IMR-90 (cell line): ENCODE data around the gene ACACA. TPM values are rescaled to one million over a fixed set of nuclear protein-coding genes. Genes with fewer than 3 reads are reported as not detected.

ENCODE experiments used
- ATAC-seq: fragments of 200-7000 bp; cut with Tn5 transposase; 2 replicates; pipeline ENCODE4 v1.9.1; 2020; ENCODE audit warnings: low read depth, mild to moderate bottlenecking, moderate library complexity
- BruUV-seq: library from RNA; stranded (reverse); fragments of 400-500 nt; replicated peaks from 2 replicates; lab custom pipeline; 2021; lab: Mats Ljungman, UMichigan
- CTCF ChIA-PET: fragments of 300-600 bp; formaldehyde crosslinking; extraction: SDS; loops from one replicate; lab custom pipeline; 2021; ENCODE audit warnings: antibody characterized with exemption; lab: Yijun Ruan, JAX
- POLR2A ChIA-PET: fragments of 300-600 bp; sonication (Branson Sonifier 250); formaldehyde crosslinking; loops from one replicate; lab custom pipeline; 2022; ENCODE audit warnings: antibody characterized with exemption; ENCODE audit not compliant: unreplicated experiment; lab: Charles Lee
- DNase-seq: peaks from one replicate; pipeline ENCODE4 v3.0.0; 2013
- H2AFZ ChIP-seq: replicated peaks from 2 replicates; pipeline ENCODE3; 2013; ENCODE audit warnings: low read length, mild to moderate bottlenecking; ENCODE audit not compliant: poor library complexity
- H2AK5ac ChIP-seq: 2 replicates; pipeline ENCODE4 v1.6.1; 2013; ENCODE audit warnings: low read depth, low read length, inconsistent platforms
- H2AK9ac ChIP-seq: replicated peaks from 2 replicates; pipeline ENCODE3; 2013; ENCODE audit warnings: mild to moderate bottlenecking, low read depth, low read length, moderate library complexity; ENCODE audit not compliant: poor library complexity
- H2BK120ac ChIP-seq: 2 replicates; pipeline ENCODE4 v1.6.1; 2013; ENCODE audit warnings: low read depth, low read length, inconsistent platforms
- H2BK15ac ChIP-seq: 3 replicates; pipeline ENCODE4 v1.6.1; 2013; ENCODE audit warnings: low read depth, low read length, inconsistent platforms
- H2BK20ac ChIP-seq: 2 replicates; pipeline ENCODE4 v1.6.1; 2013; ENCODE audit warnings: low read depth, mild to moderate bottlenecking, inconsistent platforms, low read length, moderate library complexity
- H2BK5ac ChIP-seq: 2 replicates; pipeline ENCODE4 v1.6.1; 2013; ENCODE audit warnings: mild to moderate bottlenecking, low read depth, low read length, inconsistent platforms; ENCODE audit not compliant: poor library complexity, severe bottlenecking
- H3K14ac ChIP-seq: replicated peaks from 2 replicates; pipeline ENCODE4 v1.6.1; 2013; ENCODE audit warnings: low read depth, low read length, inconsistent platforms
- H3K18ac ChIP-seq: 2 replicates; pipeline ENCODE4 v1.6.1; 2013; ENCODE audit warnings: low read depth, low read length, control low read depth
- H3K23ac ChIP-seq: 2 replicates; pipeline ENCODE4 v1.6.1; 2013; ENCODE audit warnings: low read depth, low read length, inconsistent platforms
- H3K27ac ChIP-seq: 2 replicates; pipeline ENCODE4 v1.5.1; 2013; ENCODE audit warnings: mild to moderate bottlenecking, control low read depth, low read length; ENCODE audit not compliant: insufficient read depth
- H3K27me3 ChIP-seq: 2 replicates; pipeline ENCODE4 v1.6.1; 2013; ENCODE audit warnings: low read length; ENCODE audit not compliant: control insufficient read depth, insufficient read depth
- H3K36me3 ChIP-seq: 2 replicates; pipeline ENCODE4 v1.6.1; 2013; ENCODE audit warnings: low read length, mixed read lengths; ENCODE audit not compliant: control insufficient read depth, insufficient read depth
- H3K4ac ChIP-seq: 2 replicates; pipeline ENCODE4 v1.6.1; 2013; ENCODE audit warnings: low read depth, low read length, inconsistent platforms
- H3K4me1 ChIP-seq: 2 replicates; pipeline ENCODE4 v1.6.1; 2013; ENCODE audit warnings: low read length, mixed read lengths; ENCODE audit not compliant: control insufficient read depth, insufficient read depth
- H3K4me2 ChIP-seq: 2 replicates; pipeline ENCODE4 v1.6.1; 2013; ENCODE audit warnings: low read depth, mild to moderate bottlenecking, control low read depth, low read length, moderate library complexity
- H3K4me3 ChIP-seq: 2 replicates; pipeline ENCODE4 v1.5.1; 2013; ENCODE audit warnings: low read depth, mild to moderate bottlenecking, control low read depth, low read length, moderate library complexity; ENCODE audit not compliant: insufficient read depth
- H3K56ac ChIP-seq: 2 replicates; pipeline ENCODE4 v1.6.1; 2013; ENCODE audit warnings: low read length, inconsistent platforms; ENCODE audit not compliant: insufficient read depth; ENCODE audit errors: extremely low read depth
- H3K79me1 ChIP-seq, 2 experiments: 2 replicates each; pipeline ENCODE4 v1.6.1; 2013; ENCODE audit warnings: low read length in 2 of 2, inconsistent platforms in 1 of 2, low read depth in 1 of 2
- H3K9ac ChIP-seq: 2 replicates; pipeline ENCODE4 v1.6.1; 2013; ENCODE audit warnings: low read depth, low read length, control low read depth
- H3K9me1 ChIP-seq: 2 replicates; pipeline ENCODE4 v1.6.1; 2013; ENCODE audit warnings: low read length, inconsistent platforms; ENCODE audit not compliant: insufficient read depth
- H3K9me3 ChIP-seq: 2 replicates; pipeline ENCODE4 v1.6.1; 2013; ENCODE audit warnings: low read length; ENCODE audit not compliant: control insufficient read depth, insufficient read depth
- H4K20me1 ChIP-seq: 2 replicates; pipeline ENCODE4 v1.6.1; 2013; ENCODE audit warnings: low read length, inconsistent platforms; ENCODE audit not compliant: insufficient read depth
- H4K5ac ChIP-seq: 2 replicates; pipeline ENCODE4 v1.6.1; 2013; ENCODE audit warnings: mild to moderate bottlenecking, low read depth, low read length, control low read depth
- H4K8ac ChIP-seq, 2 experiments: 2 replicates each; pipeline ENCODE4 v1.6.1; 2013; ENCODE audit warnings: low read depth in 2 of 2, low read length in 2 of 2, control low read depth in 1 of 2, inconsistent platforms in 1 of 2
- H4K91ac ChIP-seq: 2 replicates; pipeline ENCODE4 v1.6.1; 2013; ENCODE audit warnings: low read depth, low read length, inconsistent platforms; ENCODE audit not compliant: insufficient read depth
- BHLHE40 ChIP-seq: fragments of 150-350 bp; IDR thresholded peaks from 2 replicates; pipeline ENCODE4 v1.6.1; 2016; ENCODE audit warnings: mild to moderate bottlenecking, low read depth, low read length
- CEBPB ChIP-seq: IDR thresholded peaks from 2 replicates; pipeline ENCODE4 v1.6.1; 2012; ENCODE audit warnings: low read depth, low read length, improper control_type of control experiment
- CHD1 ChIP-seq: IDR thresholded peaks from 2 replicates; pipeline ENCODE4 v1.6.1; 2012; ENCODE audit warnings: low read depth, low read length, improper control_type of control experiment
- FOS ChIP-seq: fragments of 150-350 bp; IDR thresholded peaks from 2 replicates; pipeline ENCODE4 v1.6.1; 2016; ENCODE audit warnings: low read depth, low read length
- MAFK ChIP-seq: IDR thresholded peaks from 2 replicates; pipeline ENCODE4 v1.6.1; 2012; ENCODE audit warnings: low read depth, low read length, improper control_type of control experiment
- MAZ ChIP-seq: IDR thresholded peaks from 2 replicates; pipeline ENCODE4 v1.6.1; 2012; ENCODE audit warnings: low read depth, mild to moderate bottlenecking, low read length, improper control_type of control experiment, moderate library complexity, borderline replicate concordance
- NFE2L2 ChIP-seq: fragments of 150-350 bp; IDR thresholded peaks from 2 replicates; pipeline ENCODE4 v1.6.1; 2016; ENCODE audit warnings: low read depth, mild to moderate bottlenecking, low read length
- POLR2A ChIP-seq: IDR thresholded peaks from 2 replicates; pipeline ENCODE4 v1.6.1; 2012; ENCODE audit warnings: mild to moderate bottlenecking, low read depth, low read length
- RCOR1 ChIP-seq: IDR thresholded peaks from 2 replicates; pipeline ENCODE4 v1.6.1; 2012; ENCODE audit warnings: mild to moderate bottlenecking, low read length, improper control_type of control experiment; ENCODE audit not compliant: insufficient replicate concordance
- RFX5 ChIP-seq: IDR thresholded peaks from 2 replicates; pipeline ENCODE4 v1.8.0; 2012; ENCODE audit warnings: low read depth, mild to moderate bottlenecking, low read length, moderate library complexity
- SMC3 ChIP-seq: fragments of 150-350 bp; IDR thresholded peaks from 2 replicates; pipeline ENCODE4 v1.6.1; 2016; ENCODE audit warnings: low read depth, mild to moderate bottlenecking, antibody characterized with exemption, low read length, moderate library complexity
- WGBS, 2 experiments: methylation state at CpG; one replicate each; pipeline versions ENCODE4 v1.1.5 to v1.1.7; 2013; ENCODE audit warnings: missing lambda C conversion rate in 2 of 2; ENCODE audit not compliant: insufficient read length in 1 of 2; ENCODE audit errors: extremely low coverage in 2 of 2; 5-methylcytosine and 5-hydroxymethylcytosine counted together
- dilution Hi-C: fragments of 300-500 bp; cut with HindIII; formaldehyde crosslinking; loops from one replicate; pipeline ENCODE4 v1.14.3; 2018; ENCODE audit warnings: low sequenced_read_pairs; ENCODE audit not compliant: unreplicated experiment
- in situ Hi-C: fragments of 300-500 bp; cut with MboI; formaldehyde crosslinking; loops from 3 replicates; pipeline ENCODE4 v1.14.3; 2019; ENCODE audit warnings: low sequenced_read_pairs, inconsistent platforms, mixed read lengths
- intact Hi-C: fragments of 100-400 bp; cut with micrococcal nuclease; formaldehyde crosslinking; loops from 2 replicates; pipeline ENCODE4 v1.10.0; 2022
- polyA plus RNA-seq, 3 experiments: library from polyadenylated mRNA; depleted of rRNA; stranded (reverse); fragments of >200 nt; gene quantifications; 2 replicates each; pipeline ENCODE4 v1.2.3, GENCODE V29; 2012; ENCODE audit warnings: low replicate concordance in 1 of 3
- total RNA-seq: library from RNA; depleted of rRNA; stranded (reverse); fragments of >200 nt; gene quantifications from 2 replicates; pipeline ENCODE4 v1.2.3, GENCODE V29; 2012
- TF ChIP-seq, protein P1 (sequence below): fragments of 150-350 bp; IDR thresholded peaks from 2 replicates; pipeline ENCODE4 v1.6.1; 2016; ENCODE audit warnings: low read depth, mild to moderate bottlenecking, low read length, moderate library complexity, borderline replicate concordance
- TF ChIP-seq, protein P2 (sequence below): conservative IDR thresholded peaks from 2 replicates; pipeline ENCODE4 v1.5.1; 2012; ENCODE audit warnings: mild to moderate bottlenecking, low read depth, low read length, improper control_type of control experiment
- TF ChIP-seq, protein P3 (sequence below): fragments of 150-350 bp; IDR thresholded peaks from 2 replicates; pipeline ENCODE4 v1.6.1; 2017; ENCODE audit warnings: mild to moderate bottlenecking, antibody characterized with exemption, low read length, low read depth

Gene ACACA
- total and polyA plus RNA-seq, 2 of the 4 experiments (the other 2 are of a cell fraction), result 21.3 to 39.1 TPM

GRCh38 chr17:37373530-37374159 is 33.0 kb downstream of the ACACA start:
- no peaks in the 10 kb centered on the region for H3K36me3 ChIP-seq
- intact Hi-C loops, result loop anchor here (1.0 to 10.0 kb wide), 6 partner anchors 24 to 771 kb away; partner anchors contain the start of genes DUSP14 and SYNRG
- H3K9me1 ChIP-seq, result no peaks in the 10 kb centered on the region
- TF ChIP-seq FOS (no peak), NFE2L2 (no peak), CHD1 (no peak), RFX5 (no peak), SMC3 (peak; percentile 99), RCOR1 (no peak), BHLHE40 (no peak), POLR2A (peak; percentile 48; the same call in 1 of the 2 replicates), CEBPB (no peak), MAFK (no peak), MAZ (peak; percentile 49; the same call in 1 of the 2 replicates)
- TF ChIP-seq, protein P1, sequence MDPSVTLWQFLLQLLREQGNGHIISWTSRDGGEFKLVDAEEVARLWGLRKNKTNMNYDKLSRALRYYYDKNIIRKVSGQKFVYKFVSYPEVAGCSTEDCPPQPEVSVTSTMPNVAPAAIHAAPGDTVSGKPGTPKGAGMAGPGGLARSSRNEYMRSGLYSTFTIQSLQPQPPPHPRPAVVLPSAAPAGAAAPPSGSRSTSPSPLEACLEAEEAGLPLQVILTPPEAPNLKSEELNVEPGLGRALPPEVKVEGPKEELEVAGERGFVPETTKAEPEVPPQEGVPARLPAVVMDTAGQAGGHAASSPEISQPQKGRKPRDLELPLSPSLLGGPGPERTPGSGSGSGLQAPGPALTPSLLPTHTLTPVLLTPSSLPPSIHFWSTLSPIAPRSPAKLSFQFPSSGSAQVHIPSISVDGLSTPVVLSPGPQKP, result no peak
- TF ChIP-seq, protein P2, sequence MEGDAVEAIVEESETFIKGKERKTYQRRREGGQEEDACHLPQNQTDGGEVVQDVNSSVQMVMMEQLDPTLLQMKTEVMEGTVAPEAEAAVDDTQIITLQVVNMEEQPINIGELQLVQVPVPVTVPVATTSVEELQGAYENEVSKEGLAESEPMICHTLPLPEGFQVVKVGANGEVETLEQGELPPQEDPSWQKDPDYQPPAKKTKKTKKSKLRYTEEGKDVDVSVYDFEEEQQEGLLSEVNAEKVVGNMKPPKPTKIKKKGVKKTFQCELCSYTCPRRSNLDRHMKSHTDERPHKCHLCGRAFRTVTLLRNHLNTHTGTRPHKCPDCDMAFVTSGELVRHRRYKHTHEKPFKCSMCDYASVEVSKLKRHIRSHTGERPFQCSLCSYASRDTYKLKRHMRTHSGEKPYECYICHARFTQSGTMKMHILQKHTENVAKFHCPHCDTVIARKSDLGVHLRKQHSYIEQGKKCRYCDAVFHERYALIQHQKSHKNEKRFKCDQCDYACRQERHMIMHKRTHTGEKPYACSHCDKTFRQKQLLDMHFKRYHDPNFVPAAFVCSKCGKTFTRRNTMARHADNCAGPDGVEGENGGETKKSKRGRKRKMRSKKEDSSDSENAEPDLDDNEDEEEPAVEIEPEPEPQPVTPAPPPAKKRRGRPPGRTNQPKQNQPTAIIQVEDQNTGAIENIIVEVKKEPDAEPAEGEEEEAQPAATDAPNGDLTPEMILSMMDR, result peak; percentile 100; the same call in 1 of the 2 replicates
- TF ChIP-seq, protein P3, sequence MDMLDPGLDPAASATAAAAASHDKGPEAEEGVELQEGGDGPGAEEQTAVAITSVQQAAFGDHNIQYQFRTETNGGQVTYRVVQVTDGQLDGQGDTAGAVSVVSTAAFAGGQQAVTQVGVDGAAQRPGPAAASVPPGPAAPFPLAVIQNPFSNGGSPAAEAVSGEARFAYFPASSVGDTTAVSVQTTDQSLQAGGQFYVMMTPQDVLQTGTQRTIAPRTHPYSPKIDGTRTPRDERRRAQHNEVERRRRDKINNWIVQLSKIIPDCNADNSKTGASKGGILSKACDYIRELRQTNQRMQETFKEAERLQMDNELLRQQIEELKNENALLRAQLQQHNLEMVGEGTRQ, result 0 out of 2 replicates have a peak, but pooled peaks have one; percentile 12

More at GRCh38 chr17:37373530-37374159, 33.0 kb downstream of the ACACA start:
- Histone ChIP-seq H3K4me1 (no peaks in the 10 kb centered on the region; the same call in 1 of the 2 replicates), H3K23ac (no peak overlapping the region), H4K8ac (0 out of 4 replicates have a peak overlapping the region, but pooled peaks of 1 of the 2 experiments have one; percentile 42), H4K5ac (no peak overlapping the region), H2AFZ (peak overlapping the region; percentile 64), H3K4me3 (no peak overlapping the region), H3K4me2 (no peak overlapping the region), H3K79me1 (peaks cover 0 to 7% of the 10 kb centered on the region in 2 experiments; a peak in 1 of 4 replicates), H2BK120ac (no peak overlapping the region), H3K27ac (no peak overlapping the region), H3K9ac (no peak overlapping the region), H3K9me3 (no peaks in the 10 kb centered on the region), H2AK5ac (no peak overlapping the region), H2AK9ac (no peak overlapping the region), H3K18ac (no peak overlapping the region), H4K91ac (no peak overlapping the region), H3K14ac (no peak overlapping the region), H3K4ac (no peak overlapping the region), H2BK20ac (no peak overlapping the region), H3K56ac (no peak overlapping the region), H2BK5ac (no peak overlapping the region), H4K20me1 (no peaks in the 10 kb centered on the region), H2BK15ac (no peak overlapping the region), H3K27me3 (no peaks in the 10 kb centered on the region)
- ChIA-PET POLR2A (no interaction called here), CTCF (interaction anchor here (0.6 to 3.4 kb wide), 35 partner anchors 9 to 771 kb away, joined by 3 to 28 read pairs (median 4); no protein-coding TSS in a partner anchor)
- no TSS peak for BruUV-seq
- DNase-seq, result peak; percentile 87
- no CpG with 5 or more reads among the region's 4 CpGs for WGBS, 2 experiments
- dilution Hi-C loops (no loop called here), in situ Hi-C loops (loop anchor here (10.0 kb wide), 1 partner anchor 769 kb away; the partner anchor contains the start of gene MRM1)
- ATAC-seq, result peak; percentile 100
